HepG2 (cell line): ENCODE measurements around the gene PNPLA3.

Experiments
- CHD4 ChIP-seq: fragments of 200-600 bp; sonication (generic); IDR thresholded peaks from 2 replicates; pipeline ENCODE4 v1.7.0; 2017; ENCODE audit warnings: mild to moderate bottlenecking, low read length, borderline replicate concordance
- CTCF ChIP-seq: sonication (generic); formaldehyde crosslinking; IDR thresholded peaks from 2 replicates; pipeline ENCODE4 v1.5.0; 2020; ENCODE audit warnings: mild to moderate bottlenecking, missing genetic modification reagents, moderate library complexity
- TCF7L2 ChIP-seq: IDR thresholded peaks from 2 replicates; pipeline ENCODE4 v1.6.1; 2011; ENCODE audit warnings: mild to moderate bottlenecking, low read depth, low read length, moderate library complexity
- TF ChIP-seq, protein P1 (sequence below): sonication (generic); formaldehyde crosslinking; IDR thresholded peaks from 2 replicates; pipeline ENCODE4 v1.8.1; 2023; ENCODE audit warnings: mild to moderate bottlenecking, inconsistent platforms, moderate library complexity, missing genetic modification reagents, borderline replicate concordance

DNA sequence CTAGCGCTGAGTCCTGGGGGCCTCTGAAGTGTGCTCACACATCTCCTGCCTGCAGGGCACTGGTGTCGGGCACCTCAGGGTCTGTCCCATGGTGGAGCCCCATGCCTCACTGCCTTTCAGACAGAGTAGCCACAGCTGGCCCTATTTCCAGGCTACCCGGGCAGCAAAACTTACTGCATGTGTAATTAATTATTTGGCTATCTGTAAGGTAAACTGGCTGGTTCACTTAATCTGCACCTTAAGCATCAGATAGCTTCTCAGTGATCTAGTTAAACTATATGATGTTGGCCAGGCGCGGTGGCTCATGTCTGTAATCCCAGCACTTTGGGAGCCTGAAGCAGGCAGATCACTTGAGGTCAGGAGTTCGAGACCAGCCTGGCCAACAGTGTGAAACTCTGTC is 5.3 kb downstream of the PNPLA3 start:
- no peak for TF ChIP-seq TCF7L2
- no peak for TF ChIP-seq CHD4
- TF ChIP-seq CTCF = no peak
- TF ChIP-seq, protein P1, sequence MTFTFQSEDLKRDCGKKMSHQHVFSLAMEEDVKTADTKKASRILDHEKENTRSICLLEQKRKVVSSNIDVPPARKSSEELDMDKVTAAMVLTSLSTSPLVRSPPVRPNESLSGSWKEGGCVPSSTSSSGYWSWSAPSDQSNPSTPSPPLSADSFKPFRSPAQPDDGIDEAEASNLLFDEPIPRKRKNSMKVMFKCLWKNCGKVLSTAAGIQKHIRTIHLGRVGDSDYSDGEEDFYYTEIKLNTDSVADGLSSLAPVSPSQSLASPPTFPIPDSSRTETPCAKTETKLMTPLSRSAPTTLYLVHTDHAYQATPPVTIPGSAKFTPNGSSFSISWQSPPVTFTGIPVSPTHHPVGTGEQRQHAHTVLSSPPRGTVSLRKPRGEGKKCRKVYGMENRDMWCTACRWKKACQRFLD (CRISPR knock-in tag) = no peak
